Stimulated activated CD8-positive, alpha-beta memory T cell treated with anti-CD3 and anti-CD28 coated beads, Interleukin-15, amount 100 ng/mL, for 4 hours (primary cell): ENCODE results near the gene PPIP5K1.
"Not testable (repeated sequence)": the region's sequence is repeated elsewhere in the genome, so short reads cannot be mapped to it uniquely, and the experiment has no call there.

Source experiments
- DNase-seq, 2 donors: peaks; one replicate each; pipeline ENCODE4 v3.0.0-alpha.2; 2020; ENCODE audit warnings: low read depth in 2 of 2

PPIP5K1 gene

DNA sequence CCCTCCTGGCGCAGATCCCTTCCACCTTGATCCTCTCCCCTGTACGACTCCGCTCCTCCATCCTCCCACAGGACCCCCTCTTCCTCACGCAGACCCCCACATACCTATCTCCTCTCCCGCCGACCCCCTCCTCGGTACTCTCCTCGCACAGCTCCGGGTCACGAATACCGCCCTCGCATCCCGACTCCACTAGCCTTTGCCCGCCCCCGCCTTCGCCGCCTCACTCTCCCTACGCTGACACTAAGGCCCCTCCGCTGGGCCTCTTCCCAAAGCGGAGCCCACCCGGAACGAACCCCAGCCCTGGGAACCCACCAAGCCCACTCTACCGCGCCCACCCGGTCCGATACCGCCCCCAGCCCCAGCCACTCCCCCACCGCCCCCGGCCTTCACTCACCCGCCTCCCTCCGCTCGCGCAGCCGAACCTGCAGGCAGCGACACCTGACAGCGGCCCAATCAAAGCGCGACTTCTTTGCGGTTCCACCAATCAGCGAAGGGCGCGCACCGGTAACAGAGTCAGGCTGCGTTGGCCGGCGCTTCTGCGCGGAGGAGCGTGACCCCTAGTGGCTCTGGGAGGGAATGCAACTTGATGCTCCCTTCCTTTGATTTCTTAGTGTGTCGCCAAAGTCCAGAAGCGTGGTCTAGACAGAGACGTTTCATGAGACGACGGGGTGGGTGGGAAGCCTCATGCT is at the start of gene PPIP5K1:
Gene PPIP5K1 (minus strand): TSS at position 431 of the 689 bp plus-strand sequence. CDS start 5,704 bp downstream, outside the sequence.
- DNase-seq, result not testable (repeated sequence)

- not testable (repeated sequence) for DNase-seq
Observed at GRCh38 chr15:43638464-43639204, 48.6 kb upstream of the PPIP5K1 start.

GRCh38 chr15:43626937-43627336 is 36.9 kb upstream of the PPIP5K1 start:
- not testable (repeated sequence) for DNase-seq

DNA sequence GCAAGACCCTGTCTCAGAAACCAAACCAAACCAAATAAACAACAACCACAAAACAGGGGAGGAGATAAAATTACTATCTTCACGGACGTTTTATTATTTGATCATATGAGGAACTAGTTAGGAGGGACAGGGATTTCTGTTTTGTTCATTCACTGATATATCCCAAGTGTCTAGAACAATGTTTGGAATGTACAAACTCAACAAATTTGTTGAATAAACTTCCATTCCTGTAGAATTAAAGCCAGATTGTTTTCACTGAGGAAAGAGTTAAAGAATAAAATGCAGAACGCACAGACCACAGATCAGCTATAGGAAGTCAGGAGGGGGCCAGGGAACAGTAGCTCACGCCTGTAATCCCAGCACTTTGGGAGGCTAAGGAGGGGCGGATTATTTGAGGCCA is 35.1 kb upstream of the PPIP5K1 start:
- no peak for DNase-seq

- DNase-seq, result not testable (repeated sequence)
Observed at GRCh38 chr15:43622068-43622799, 32.2 kb upstream of the PPIP5K1 start.

GRCh38 chr15:43618700-43619099 is 28.7 kb upstream of the PPIP5K1 start, which contains the start of gene STRC:
Gene STRC (minus strand): TSS chr15:43618800. CDS start chr15:43618722, 78 bp downstream.
- not testable (repeated sequence) for DNase-seq

DNA sequence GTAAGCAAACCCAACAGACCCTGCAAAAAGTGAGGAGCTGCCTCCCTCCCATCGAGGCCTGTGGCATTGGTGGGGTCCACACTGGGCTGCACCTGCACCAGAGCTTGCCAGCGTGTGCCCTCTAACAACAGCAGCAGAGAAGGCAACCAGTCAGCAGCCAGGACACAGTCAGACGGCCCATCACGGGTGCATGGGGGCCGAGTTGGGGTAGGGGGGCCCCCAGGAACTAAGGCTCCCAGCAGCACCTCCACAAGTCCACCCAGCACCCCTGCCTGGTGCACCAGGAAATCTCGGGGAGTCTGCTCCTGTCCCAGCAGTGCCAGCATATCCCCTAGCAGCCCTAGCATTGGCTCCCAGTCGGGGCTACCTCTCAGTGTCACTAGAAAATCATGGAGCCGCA is 27.7 kb upstream of the PPIP5K1 start:
- DNase-seq, result not testable (repeated sequence)

GRCh38 chr15:43602233-43602632 is 12.2 kb upstream of the PPIP5K1 start:
- DNase-seq, result not testable (repeated sequence)

- not testable (repeated sequence) for DNase-seq
Observed at GRCh38 chr15:43600200-43600599, 10.2 kb upstream of the PPIP5K1 start.

GRCh38 chr15:43599131-43599530 is 9.1 kb upstream of the PPIP5K1 start:
- not testable (repeated sequence) for DNase-seq

DNA sequence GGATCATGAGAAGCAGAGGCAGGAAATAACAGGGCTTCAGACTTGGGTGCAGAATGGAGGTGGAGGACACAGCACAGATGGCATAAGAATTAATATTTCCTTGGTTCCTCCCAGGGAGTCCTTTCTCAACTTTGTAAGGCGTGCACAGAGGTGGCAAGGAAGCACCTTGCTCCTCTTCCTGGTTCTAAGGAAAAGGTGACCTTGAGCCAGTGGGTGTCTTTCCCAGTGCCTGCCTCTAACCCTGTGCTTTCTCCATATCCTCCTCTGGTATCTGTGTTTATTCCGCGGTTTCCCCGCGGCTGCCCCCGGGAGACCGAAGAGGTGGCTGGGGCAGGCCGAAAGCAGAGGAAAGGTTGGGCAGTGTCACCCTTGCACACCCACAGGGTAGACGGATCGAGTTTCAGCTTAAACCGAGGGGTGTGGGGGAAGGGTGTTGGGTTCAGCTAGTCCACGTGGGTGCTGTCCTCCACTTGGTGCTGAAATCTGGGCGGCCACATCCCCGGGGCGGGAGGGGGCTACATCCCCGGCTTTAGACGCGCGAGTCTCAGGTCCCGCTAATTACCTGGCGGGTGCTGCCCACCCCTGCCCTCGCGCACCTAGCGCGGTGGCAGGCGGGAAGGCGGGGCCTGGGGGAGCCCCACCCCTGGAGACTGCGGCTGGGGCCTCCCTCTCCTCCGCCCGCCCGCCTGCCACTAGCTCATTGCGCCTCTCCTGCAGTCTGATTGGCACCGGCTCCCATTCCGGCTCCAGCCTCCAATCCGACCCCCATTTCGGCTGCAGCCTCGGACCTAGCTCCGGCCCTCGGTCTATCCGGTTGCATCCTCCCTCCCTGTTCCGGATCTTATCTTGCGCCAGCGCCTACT is 3.6 kb upstream of the PPIP5K1 start, which contains the start of gene CKMT1B:
Gene CKMT1B (plus strand): TSS at position 700 of the 863 bp plus-strand sequence. CDS start 192 bp downstream, outside the sequence.
- not testable (repeated sequence) for DNase-seq

- not testable (repeated sequence) for DNase-seq
Observed at GRCh38 chr15:43592841-43593240, 2.8 kb upstream of the PPIP5K1 start.

DNA sequence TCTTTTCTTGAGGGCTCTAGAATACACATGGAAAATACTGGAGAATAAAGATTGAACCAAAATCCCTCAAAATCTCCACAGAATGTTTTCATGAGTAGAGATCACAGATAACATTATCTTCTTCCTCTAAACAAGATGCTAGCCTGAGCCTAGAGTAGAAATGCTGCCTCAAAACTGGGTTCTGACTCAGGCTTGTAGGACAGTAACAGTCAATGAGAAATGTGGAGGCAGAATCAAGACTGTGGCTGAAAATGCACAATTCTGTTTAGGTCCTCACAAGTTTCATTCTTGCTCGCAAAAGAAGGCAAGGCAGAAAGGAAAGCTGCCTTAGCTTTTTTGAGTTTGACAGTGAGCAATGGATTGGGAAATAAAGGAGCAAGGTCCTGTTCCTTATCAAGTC is 15.4 kb downstream of the PPIP5K1 start:
- not testable (repeated sequence) for DNase-seq

DNA sequence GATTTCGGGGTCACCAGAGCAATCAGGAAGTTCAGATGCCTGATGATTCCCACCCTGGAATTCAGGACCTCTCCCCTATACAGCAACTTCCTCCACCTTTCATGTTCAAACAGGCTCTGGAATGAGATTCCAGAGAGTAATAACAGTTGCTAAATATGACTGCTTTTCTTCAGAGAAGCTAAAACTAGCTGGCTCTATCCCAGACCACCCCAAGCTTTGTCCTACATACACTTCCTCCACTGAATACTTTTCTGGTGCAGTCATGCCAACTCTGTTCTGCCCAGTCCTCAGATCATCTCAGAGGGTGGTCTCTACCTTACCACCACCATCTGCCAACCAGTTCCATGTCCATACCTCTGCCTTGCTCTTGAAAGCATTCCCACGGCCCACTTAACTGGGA is 23.4 kb downstream of the PPIP5K1 start:
- not testable (repeated sequence) for DNase-seq

DNA sequence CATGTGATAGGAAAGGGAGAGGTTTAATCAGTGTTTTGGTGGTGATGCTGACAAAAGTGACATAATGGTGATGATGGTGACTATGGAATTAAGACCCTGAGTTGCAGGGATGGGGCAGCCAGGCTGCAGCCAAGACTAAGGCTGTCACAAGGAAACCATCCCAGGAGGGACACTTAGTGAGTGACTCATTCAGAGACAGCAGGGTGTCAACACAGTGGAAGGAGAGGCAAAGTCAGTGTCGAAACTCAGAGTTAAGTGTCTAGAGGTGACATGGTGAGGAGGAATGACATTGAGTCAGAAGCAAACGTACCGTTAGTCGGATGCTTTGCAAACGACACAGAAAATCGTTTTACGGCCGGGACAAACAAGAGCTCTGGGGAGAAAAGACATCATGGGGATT is 26.2 kb downstream of the PPIP5K1 start:
- not testable (repeated sequence) for DNase-seq

GRCh38 chr15:43562753-43563152 is 27.3 kb downstream of the PPIP5K1 start:
- not testable (repeated sequence) for DNase-seq

DNA sequence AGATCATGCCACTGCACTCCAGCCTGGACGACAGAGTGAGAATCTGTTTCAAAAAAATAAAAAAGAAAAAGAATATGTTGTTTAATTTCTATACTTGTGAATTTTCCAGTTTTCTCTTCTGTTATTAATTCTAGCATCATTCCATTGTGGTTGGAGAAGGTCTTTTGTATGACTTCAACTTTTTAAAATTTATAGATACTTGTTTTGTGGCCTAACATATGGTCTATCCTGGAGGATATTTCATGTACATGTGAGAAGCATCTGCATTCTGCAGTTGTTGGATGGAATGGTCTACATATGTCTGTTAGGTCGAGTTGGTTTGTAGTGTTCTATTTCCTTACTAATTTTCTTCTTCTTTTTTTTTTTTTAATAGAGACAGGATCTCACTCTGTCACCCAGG is 37.0 kb downstream of the PPIP5K1 start:
- DNase-seq, result no peak

DNA sequence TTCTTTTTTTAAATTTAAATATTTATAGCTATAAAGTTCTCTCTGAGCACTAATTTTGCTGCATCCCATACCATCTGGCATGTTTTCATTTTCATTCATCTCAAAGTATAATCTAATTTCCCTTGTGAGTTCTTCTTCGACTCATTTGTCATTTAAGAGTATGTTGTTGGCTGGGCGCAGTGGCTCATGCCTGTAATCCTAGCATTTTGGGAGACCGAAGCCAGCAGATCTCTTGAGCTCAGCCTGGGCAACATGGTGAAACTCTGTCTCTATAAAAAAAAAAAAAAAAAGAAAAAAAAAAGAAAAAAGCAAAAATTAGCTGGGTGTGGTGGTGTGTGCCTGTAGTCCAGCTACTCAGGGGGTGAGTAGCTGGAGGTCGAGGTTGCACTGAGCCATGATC is 37.8 kb downstream of the PPIP5K1 start:
- no peak for DNase-seq

DNA sequence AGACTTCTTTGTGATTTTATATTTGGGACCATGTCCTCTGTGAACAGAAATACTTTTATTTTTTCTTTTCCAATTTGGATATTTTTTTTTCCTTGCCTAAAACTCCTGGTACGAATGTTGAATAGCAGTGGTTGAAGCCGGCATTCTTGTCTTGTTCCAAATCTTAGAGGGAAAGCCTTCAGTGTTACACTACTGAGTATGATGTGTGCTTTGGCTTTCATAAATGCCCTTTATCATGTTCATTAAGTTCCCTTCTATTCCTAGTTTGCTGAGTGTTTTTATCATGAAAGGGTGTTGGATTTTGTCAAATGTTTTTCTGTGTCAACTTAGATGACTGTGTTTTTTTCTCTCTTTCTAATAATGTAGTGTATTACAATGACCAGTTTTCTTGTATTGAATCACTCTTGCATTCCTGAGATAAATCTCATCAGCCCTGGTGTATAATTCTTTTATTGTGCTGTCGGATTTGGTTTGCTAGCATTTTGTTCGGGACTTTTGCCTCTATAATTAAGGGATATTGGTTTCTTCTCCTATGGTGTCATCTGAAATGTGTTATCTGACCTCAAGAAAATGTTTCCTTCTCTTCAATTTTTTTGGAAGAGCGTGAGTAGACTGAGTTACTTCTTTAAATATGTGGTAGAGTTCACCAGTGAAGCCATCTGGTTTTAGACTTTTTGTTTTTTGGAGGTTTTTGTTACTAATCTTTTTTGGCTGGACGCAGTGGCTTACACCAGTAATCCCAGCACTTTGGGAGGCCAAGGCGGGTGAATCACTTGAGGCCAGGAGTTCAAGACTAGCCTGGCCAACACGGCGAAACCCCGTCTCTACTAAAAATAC is 39.3 kb downstream of the PPIP5K1 start:
- no peak for DNase-seq

GRCh38 chr15:43547539-43547938 is 42.5 kb downstream of the PPIP5K1 start:
- DNase-seq, result no peak
